Measurements from ENCODE around the gene GNAO1.

DNA sequence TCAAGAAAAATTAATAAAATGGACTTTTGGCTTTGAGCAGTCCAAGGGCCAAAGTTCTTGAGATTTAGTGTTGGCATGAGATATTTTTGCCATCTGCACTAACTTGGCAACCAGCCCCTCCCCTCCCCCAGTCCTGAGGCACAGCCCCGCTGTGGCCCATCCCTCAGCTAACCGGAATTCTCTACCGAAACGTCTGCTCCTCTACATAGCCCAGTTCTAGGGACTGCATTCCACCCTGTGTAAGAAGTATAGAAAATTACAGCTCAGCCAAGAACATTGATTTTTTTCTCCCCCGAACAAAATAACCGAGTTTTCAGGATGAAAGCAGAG lies 136.6 kb downstream of the GNAO1 start:
- TF ChIP-seq, protein P1, sequence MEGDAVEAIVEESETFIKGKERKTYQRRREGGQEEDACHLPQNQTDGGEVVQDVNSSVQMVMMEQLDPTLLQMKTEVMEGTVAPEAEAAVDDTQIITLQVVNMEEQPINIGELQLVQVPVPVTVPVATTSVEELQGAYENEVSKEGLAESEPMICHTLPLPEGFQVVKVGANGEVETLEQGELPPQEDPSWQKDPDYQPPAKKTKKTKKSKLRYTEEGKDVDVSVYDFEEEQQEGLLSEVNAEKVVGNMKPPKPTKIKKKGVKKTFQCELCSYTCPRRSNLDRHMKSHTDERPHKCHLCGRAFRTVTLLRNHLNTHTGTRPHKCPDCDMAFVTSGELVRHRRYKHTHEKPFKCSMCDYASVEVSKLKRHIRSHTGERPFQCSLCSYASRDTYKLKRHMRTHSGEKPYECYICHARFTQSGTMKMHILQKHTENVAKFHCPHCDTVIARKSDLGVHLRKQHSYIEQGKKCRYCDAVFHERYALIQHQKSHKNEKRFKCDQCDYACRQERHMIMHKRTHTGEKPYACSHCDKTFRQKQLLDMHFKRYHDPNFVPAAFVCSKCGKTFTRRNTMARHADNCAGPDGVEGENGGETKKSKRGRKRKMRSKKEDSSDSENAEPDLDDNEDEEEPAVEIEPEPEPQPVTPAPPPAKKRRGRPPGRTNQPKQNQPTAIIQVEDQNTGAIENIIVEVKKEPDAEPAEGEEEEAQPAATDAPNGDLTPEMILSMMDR (IDR thresholded peaks at IDR 0.05): no peak
- no peak for TF ChIP-seq EP300 (IDR thresholded peaks at IDR 0.05)
